NT2/D1 (cell line): Measurements from ENCODE around the gene SLC5A12.

Experiments
- DNase-seq: peaks from one replicate; pipeline ENCODE4 v3.0.0-alpha.2; 2011; ENCODE audit warnings: low read depth, low spot score
- H3K27me3 ChIP-seq: 2 replicates; pipeline ENCODE4 v1.6.0; 2011; ENCODE audit warnings: mild to moderate bottlenecking; ENCODE audit not compliant: insufficient read length, insufficient read depth
- H3K36me3 ChIP-seq: 2 replicates; pipeline ENCODE4 v1.6.1; 2011; ENCODE audit warnings: mild to moderate bottlenecking, low read length, mixed read lengths; ENCODE audit not compliant: insufficient read depth, insufficient read length
- H3K4me1 ChIP-seq: 2 replicates; pipeline ENCODE4 v1.5.1; 2011; ENCODE audit not compliant: insufficient read depth, insufficient read length
- H3K4me3 ChIP-seq: 2 replicates; pipeline ENCODE4 v1.5.1; 2011; ENCODE audit warnings: low read depth; ENCODE audit not compliant: insufficient read length
- H3K9ac ChIP-seq: 2 replicates; pipeline ENCODE4 v1.6.0; 2011; ENCODE audit warnings: low read depth; ENCODE audit not compliant: insufficient read length
- H3K9me3 ChIP-seq: 2 replicates; pipeline ENCODE4 v1.5.1; 2011; ENCODE audit warnings: mild to moderate bottlenecking, low read length; ENCODE audit not compliant: insufficient read depth
- SUZ12 ChIP-seq: IDR thresholded peaks from 2 replicates; pipeline ENCODE4 v1.6.1; 2011; ENCODE audit not compliant: insufficient read length, insufficient read depth; ENCODE audit errors: extremely low read depth
- YY1 ChIP-seq: IDR thresholded peaks from 2 replicates; pipeline ENCODE4 v1.6.1; 2011; ENCODE audit not compliant: insufficient read length, insufficient read depth
- ZNF274 ChIP-seq: IDR thresholded peaks from 2 replicates; pipeline ENCODE4 v1.6.1; 2011; ENCODE audit warnings: mild to moderate bottlenecking, low read depth, low read length

SLC5A12 gene

GRCh38 chr11:26757995-26758394 lies 36.1 kb upstream of the SLC5A12 start:
- no peaks in the 10 kb centered on the region for H3K9me3 ChIP-seq
- TF ChIP-seq ZNF274 (no peak), SUZ12 (no peak), YY1 (no peak)
- DNase-seq, result no peak
- no peaks in the 10 kb centered on the region for H3K36me3 ChIP-seq
- H3K27me3 ChIP-seq, result no peaks in the 10 kb centered on the region
- H3K4me1 ChIP-seq, result no peaks in the 10 kb centered on the region
- H3K9ac ChIP-seq, result no peak overlapping the region
- H3K4me3 ChIP-seq, result no peak overlapping the region

- Histone ChIP-seq H3K9me3 (no peaks in the 10 kb centered on the region), H3K9ac (no peak overlapping the region), H3K4me1 (no peaks in the 10 kb centered on the region), H3K4me3 (no peak overlapping the region), H3K36me3 (no peaks in the 10 kb centered on the region), H3K27me3 (no peaks in the 10 kb centered on the region)
- no peak for DNase-seq
- TF ChIP-seq ZNF274 (no peak), SUZ12 (no peak), YY1 (no peak)
These were observed 33.9 kb upstream of the SLC5A12 start for GRCh38 chr11:26755762-26756161.

DNA sequence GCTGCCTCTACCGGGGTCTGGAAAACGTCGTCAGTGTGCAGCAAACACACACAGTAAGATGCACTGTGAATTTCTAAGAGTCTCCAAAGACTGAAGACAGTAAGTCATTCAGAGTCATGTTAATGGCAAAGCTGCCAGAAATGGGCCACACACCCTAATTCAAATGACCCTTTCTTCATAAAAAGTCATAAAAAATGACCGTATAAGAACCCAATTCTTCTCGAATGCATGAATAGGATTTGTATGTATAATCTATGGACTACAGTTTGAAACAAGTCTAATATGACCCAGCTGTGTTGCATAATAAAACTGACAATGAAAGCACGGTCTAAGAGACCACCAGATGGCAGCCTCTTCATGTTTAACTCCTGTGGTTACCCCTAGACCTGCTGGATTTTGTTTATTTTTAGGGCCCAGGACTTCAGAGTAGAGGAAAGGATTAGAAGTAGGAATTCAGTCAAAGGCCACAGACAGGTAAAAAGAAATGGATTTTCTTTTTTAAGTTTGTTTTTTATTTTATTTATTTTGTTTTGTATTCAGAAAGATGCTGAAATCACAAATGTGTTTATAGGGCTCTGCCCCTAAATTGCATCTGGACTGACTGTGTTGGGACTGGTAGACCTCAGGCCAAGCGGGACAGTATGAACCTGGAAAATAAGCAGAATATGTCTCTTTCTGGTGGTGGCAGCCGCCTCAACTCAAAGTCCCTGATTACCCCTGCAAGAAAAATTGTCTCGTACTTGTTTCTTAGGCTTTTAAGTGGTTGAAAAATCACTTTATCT lies 32.1 kb upstream of the SLC5A12 start:
- peak; percentile 23 for DNase-seq
- Histone ChIP-seq H3K36me3 (no peaks in the 10 kb centered on the region), H3K27me3 (no peaks in the 10 kb centered on the region), H3K4me1 (no peaks in the 10 kb centered on the region), H3K9ac (no peak overlapping the region), H3K9me3 (no peaks in the 10 kb centered on the region), H3K4me3 (no peak overlapping the region)
- TF ChIP-seq ZNF274, result no peak
- TF ChIP-seq YY1, result no peak
- TF ChIP-seq SUZ12, result no peak

DNA sequence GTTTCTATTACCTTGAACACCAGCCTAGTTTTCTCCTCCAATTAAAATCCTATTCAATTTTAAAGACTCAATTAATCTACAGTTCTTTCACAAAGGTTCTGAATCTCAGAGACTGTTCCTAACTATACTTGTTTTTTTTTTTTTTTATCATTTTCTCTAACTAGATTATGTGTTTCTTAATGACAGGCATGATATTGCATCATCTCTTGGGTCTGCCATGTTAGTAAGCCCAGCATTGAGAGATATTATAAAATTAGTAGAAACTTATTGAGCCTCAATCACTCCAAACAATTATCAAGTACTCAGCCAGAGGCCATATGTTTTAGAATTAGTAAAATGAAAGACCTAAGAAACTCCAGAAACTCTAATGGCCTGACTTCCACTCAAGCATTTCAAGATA lies 28.1 kb upstream of the SLC5A12 start:
- Histone ChIP-seq H3K4me3 (no peak overlapping the region), H3K27me3 (no peaks in the 10 kb centered on the region), H3K9ac (no peak overlapping the region), H3K4me1 (no peaks in the 10 kb centered on the region), H3K9me3 (no peaks in the 10 kb centered on the region), H3K36me3 (no peaks in the 10 kb centered on the region)
- TF ChIP-seq ZNF274, result no peak
- TF ChIP-seq YY1, result no peak
- TF ChIP-seq SUZ12, result no peak
- no peak for DNase-seq

DNA sequence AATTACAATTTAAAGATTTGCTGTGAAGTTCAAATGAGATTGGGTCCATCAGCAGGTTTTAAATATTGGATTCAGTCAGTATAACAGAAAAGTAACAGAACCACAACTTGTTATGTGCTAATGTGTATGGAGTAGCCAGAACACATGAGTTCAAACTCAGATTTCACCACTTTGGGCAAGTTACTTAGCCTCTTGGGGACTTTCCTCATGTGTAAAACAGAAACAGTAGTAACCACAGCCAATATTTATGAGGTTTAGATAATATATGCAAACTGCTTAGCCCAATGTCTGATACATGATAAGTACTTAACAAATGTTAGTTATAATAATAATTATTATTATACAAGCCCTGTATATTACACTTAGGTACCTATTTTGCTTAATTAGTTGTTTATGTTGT lies 21.8 kb upstream of the SLC5A12 start:
- DNase-seq, result no peak
- no peaks in the 10 kb centered on the region for H3K9me3 ChIP-seq
- H3K4me1 ChIP-seq, result no peaks in the 10 kb centered on the region
- no peak overlapping the region for H3K4me3 ChIP-seq
- no peaks in the 10 kb centered on the region for H3K36me3 ChIP-seq
- H3K9ac ChIP-seq, result no peak overlapping the region
- H3K27me3 ChIP-seq, result no peaks in the 10 kb centered on the region
- TF ChIP-seq SUZ12 (no peak), YY1 (no peak), ZNF274 (no peak)

GRCh38 chr11:26742966-26743365 lies 21.1 kb upstream of the SLC5A12 start:
- Histone ChIP-seq H3K9ac (no peak overlapping the region), H3K4me3 (no peak overlapping the region), H3K27me3 (no peaks in the 10 kb centered on the region), H3K9me3 (no peaks in the 10 kb centered on the region), H3K4me1 (no peaks in the 10 kb centered on the region), H3K36me3 (no peaks in the 10 kb centered on the region)
- TF ChIP-seq ZNF274 (no peak), SUZ12 (no peak), YY1 (no peak)
- DNase-seq, result no peak

DNA sequence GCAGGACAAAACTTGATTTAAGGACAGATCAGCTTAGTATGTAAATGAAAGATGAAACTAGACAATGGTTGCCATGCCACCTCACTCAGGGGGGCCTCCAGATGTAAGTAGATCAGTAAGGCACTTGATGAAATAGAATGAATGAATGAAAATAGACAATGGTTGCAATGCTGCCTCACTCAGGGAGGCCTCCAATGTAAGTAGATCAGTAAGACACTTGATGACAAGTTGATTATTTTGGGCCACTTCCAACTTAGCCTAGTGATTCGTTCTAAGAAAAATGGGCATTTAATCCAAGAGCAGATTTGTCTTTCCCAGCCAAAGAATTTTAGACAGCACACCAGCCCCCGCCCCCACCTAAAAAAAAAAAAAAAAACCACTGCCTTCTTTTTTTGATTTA lies 19.2 kb upstream of the SLC5A12 start:
- no peak overlapping the region for H3K4me3 ChIP-seq
- no peaks in the 10 kb centered on the region for H3K4me1 ChIP-seq
- TF ChIP-seq SUZ12, result no peak
- TF ChIP-seq ZNF274, result no peak
- no peak for TF ChIP-seq YY1
- no peak overlapping the region for H3K9ac ChIP-seq
- H3K36me3 ChIP-seq, result no peaks in the 10 kb centered on the region
- H3K27me3 ChIP-seq, result no peaks in the 10 kb centered on the region
- no peak for DNase-seq
- H3K9me3 ChIP-seq, result no peaks in the 10 kb centered on the region
